Brain pericyte (primary cell): ENCODE measurements around the gene BRME1.
A peak's percentile ranks its signal among the peaks of the same experiment; 100 is the strongest.

Experiments
- DNase-seq: peaks from one replicate; pipeline ENCODE4 v3.0.0-alpha.2; 2012; ENCODE audit warnings: low read depth, low spot score

Gene BRME1

GRCh38 chr19:13846557-13847406 is 59.1 kb downstream of the BRME1 start:
- peak; percentile 77 for DNase-seq

- no peak for DNase-seq
These were observed 61.7 kb downstream of the BRME1 start for GRCh38 chr19:13844130-13844631.

- DNase-seq: no peak
These were observed 62.6 kb downstream of the BRME1 start for GRCh38 chr19:13843104-13843921.

GRCh38 chr19:13842291-13843103 is 63.4 kb downstream of the BRME1 start:
- no peak for DNase-seq

GRCh38 chr19:13841962-13842290 is 64.0 kb downstream of the BRME1 start:
- DNase-seq: no peak

GRCh38 chr19:13841086-13841961 is 64.6 kb downstream of the BRME1 start:
- DNase-seq: no peak

- no peak for DNase-seq
These were observed 65.4 kb downstream of the BRME1 start for GRCh38 chr19:13840305-13841085.

GRCh38 chr19:13839938-13840304 is 66.0 kb downstream of the BRME1 start:
- DNase-seq: no peak

GRCh38 chr19:13839130-13839937 is 66.6 kb downstream of the BRME1 start:
- DNase-seq: no peak

- no peak for DNase-seq
These were observed 67.3 kb downstream of the BRME1 start for GRCh38 chr19:13838435-13839129.

- DNase-seq: no peak
These were observed 69.9 kb downstream of the BRME1 start for GRCh38 chr19:13835791-13836723.

- no peak for DNase-seq
These were observed 71.5 kb downstream of the BRME1 start for GRCh38 chr19:13834244-13835069.

- DNase-seq: no peak
These were observed 72.3 kb downstream of the BRME1 start for GRCh38 chr19:13833330-13834243.
